ENCODE data around the gene TRIM9.
A peak's percentile ranks its signal among the peaks of the same experiment; 100 is the strongest.

GRCh38 chr14:51094901-51095853 lies at the start of gene TRIM9:
- peak; percentile 22 to 23 for TF ChIP-seq POLR2A (IDR thresholded peaks at IDR 0.05)
- TF ChIP-seq CTCF (IDR thresholded peaks at IDR 0.05): no peak
- TF ChIP-seq POLR2AphosphoS5 (IDR thresholded peaks at IDR 0.05): peak; percentile 52
- no peak for TF ChIP-seq EP300 (IDR thresholded peaks at IDR 0.05)
